ENCODE data around the gene ARHGAP27. TPM values are rescaled to one million over a fixed set of nuclear protein-coding genes. Genes with fewer than 3 reads are reported as not detected.

The ARHGAP27 gene
- total and polyA plus RNA-seq, 2 of the 13 experiments (the other 11 are each of a cell fraction or from before 2014, with no cell fraction given): 15.5 to 18.9 TPM

- peaks cover 14% of the 10 kb centered on the region for H3K4me1 ChIP-seq (ENCODE audit: insufficient read depth, low read length)
- H3K4me3 ChIP-seq (replicated peaks in 1 of 3; ENCODE audit: insufficient read depth in 1 of 3, low read depth in 2 of 3, low read length in 3 of 3): no peak overlapping the region
- 29% methylated on average over 4 of the region's 4 CpGs for WGBS (ENCODE audit: low lambda C conversion rate)
- no peaks in the 10 kb centered on the region for H3K36me3 ChIP-seq (replicated peaks in 1 of 2; ENCODE audit: control insufficient read depth in 1 of 2, insufficient read depth in 2 of 2, low read length in 2 of 2)
- intact Hi-C loops (cut with micrococcal nuclease; ENCODE audit: unreplicated experiment) (no loop called here), in situ Hi-C loops (cut with HindIII; ENCODE audit: extremely low pct_ligation_motif_present, low pct_unique_long_range_greater_than_20kb) (loop anchor here (5.0 kb wide), 1 partner anchor 109 kb away; no protein-coding TSS in a partner anchor)
- no peaks in the 10 kb centered on the region for H3K79me2 ChIP-seq (ENCODE audit: insufficient read depth, low read length)
- no peak for DNase-seq (ENCODE audit: low spot score)
- CTCF ChIA-PET (ENCODE audit: low intra/inter-chr PET ratio, low total read pairs): interaction anchor here (0.7 to 7.1 kb wide), 10 partner anchors 9 to 167 kb away, joined by 3 to 114 read pairs (median 6); no protein-coding TSS in a partner anchor
- H2AFZ ChIP-seq (ENCODE audit: low read length): no peak overlapping the region
- H3K9ac ChIP-seq (ENCODE audit: insufficient read depth, low read depth, low read length): no peak overlapping the region
- peak; percentile 21 for FAIRE-seq
- H3K27me3 ChIP-seq (ENCODE audit: control insufficient read depth in 1 of 2, insufficient read depth in 2 of 2, low read length in 2 of 2): peaks cover 0 to 40% of the 10 kb centered on the region in 2 experiments; a peak in 3 of 5 replicates
- ATAC-seq: no peak
- H3K27ac ChIP-seq (ENCODE audit: extremely low read length, insufficient read depth, low read length): no peak overlapping the region
- no TSS peak for BruUV-seq (replicated peaks)
- POLR2A ChIA-PET: interaction anchor here (2.6 kb wide), 1 partner anchor 109 kb away, joined by 7 read pairs; no protein-coding TSS in a partner anchor
- H4K20me1 ChIP-seq (ENCODE audit: insufficient read depth, low read length): no peaks in the 10 kb centered on the region
- TF ChIP-seq MAFF (IDR thresholded peaks at IDR 0.05; ENCODE audit: low read depth, low read length): no peak
- TF ChIP-seq NRL (CRISPR knock-in tag; IDR thresholded peaks at IDR 0.05; ENCODE audit: borderline replicate concordance): no peak
- no peak for TF ChIP-seq MTA1 (CRISPR knock-in tag; IDR thresholded peaks at IDR 0.05; ENCODE audit: borderline replicate concordance)
- TF ChIP-seq TARDBP (CRISPR knock-in tag; IDR thresholded peaks at IDR 0.05): no peak
- no peak for TF ChIP-seq IKZF4 (CRISPR knock-in tag; IDR thresholded peaks at IDR 0.05; ENCODE audit: borderline replicate concordance, low read depth, not compliant biosample characterization)
- TF ChIP-seq DNMT3B (CRISPR knock-in tag; conservative IDR thresholded peaks at IDR 0.05): no peak
- no peak overlapping the region for H3K4me2 ChIP-seq (ENCODE audit: low read depth, low read length)
- H3K9me3 ChIP-seq (ENCODE audit: low read length): no peaks in the 10 kb centered on the region
These were observed 46.5 kb downstream of the ARHGAP27 start for GRCh38 chr17:45386178-45386577.

GRCh38 chr17:45385331-45385997 is 47.2 kb downstream of the ARHGAP27 start:
- ATAC-seq: peak; percentile 93
- no peak overlapping the region for H3K27ac ChIP-seq (ENCODE audit: extremely low read length, insufficient read depth, low read length)
- CTCF ChIA-PET (ENCODE audit: low intra/inter-chr PET ratio, low total read pairs): interaction anchor here (0.7 to 7.1 kb wide), 11 partner anchors 10 to 166 kb away, joined by 3 to 114 read pairs (median 4); no protein-coding TSS in a partner anchor
- TF ChIP-seq ESRRA (CRISPR knock-in tag; IDR thresholded peaks at IDR 0.05; ENCODE audit: low read depth) (0 out of 2 replicates have a peak, but pooled peaks have one; percentile 44), MAFF (IDR thresholded peaks at IDR 0.05; ENCODE audit: low read depth, low read length) (peak; percentile 27; the same call in 1 of the 2 replicates), MBNL3 (CRISPR knock-in tag; conservative IDR thresholded peaks at IDR 0.05) (no peak), ZSCAN30 (CRISPR knock-in tag; IDR thresholded peaks at IDR 0.05) (no peak), RBM22 (optimal IDR thresholded peaks at IDR 0.05; ENCODE audit: low read length) (no peak)

More at GRCh38 chr17:45385331-45385997, 47.2 kb downstream of the ARHGAP27 start:
- no peak overlapping the region for H2AFZ ChIP-seq (ENCODE audit: low read length)
- no peak overlapping the region for H3K9ac ChIP-seq (ENCODE audit: insufficient read depth, low read depth, low read length)
- H3K36me3 ChIP-seq (replicated peaks in 1 of 2; ENCODE audit: control insufficient read depth in 1 of 2, insufficient read depth in 2 of 2, low read length in 2 of 2): no peaks in the 10 kb centered on the region
- BruUV-seq (replicated peaks): no TSS peak
- FAIRE-seq: peak; percentile 93
- peaks cover 0 to 45% of the 10 kb centered on the region in 2 experiments; a peak in 3 of 5 replicates for H3K27me3 ChIP-seq (ENCODE audit: control insufficient read depth in 1 of 2, insufficient read depth in 2 of 2, low read length in 2 of 2)
- WGBS (ENCODE audit: low lambda C conversion rate): 4% methylated on average over 13 of the region's 13 CpGs
- intact Hi-C loops (cut with micrococcal nuclease; ENCODE audit: unreplicated experiment) (loop anchor here (1.0 to 2.0 kb wide), 6 partner anchors 73 to 166 kb away; no protein-coding TSS in a partner anchor), in situ Hi-C loops (cut with HindIII; ENCODE audit: extremely low pct_ligation_motif_present, low pct_unique_long_range_greater_than_20kb) (loop anchor here (5.0 kb wide), 1 partner anchor 108 kb away; no protein-coding TSS in a partner anchor)
- H3K4me3 ChIP-seq (replicated peaks in 1 of 3; ENCODE audit: insufficient read depth in 1 of 3, low read depth in 2 of 3, low read length in 3 of 3): peak overlapping the region in 1 of 3 experiments; percentile 13; a peak in 1 of 6 replicates
- H3K9me3 ChIP-seq (ENCODE audit: low read length): no peaks in the 10 kb centered on the region
- peaks cover 14% of the 10 kb centered on the region for H3K4me1 ChIP-seq (ENCODE audit: insufficient read depth, low read length)
- no peaks in the 10 kb centered on the region for H4K20me1 ChIP-seq (ENCODE audit: insufficient read depth, low read length)
- DNase-seq (ENCODE audit: low spot score): peak; percentile 73
- H3K79me2 ChIP-seq (ENCODE audit: insufficient read depth, low read length): no peaks in the 10 kb centered on the region
- POLR2A ChIA-PET: interaction anchor here (0.9 to 2.6 kb wide), 2 partner anchors 13 to 108 kb away, joined by 3 to 7 read pairs; no protein-coding TSS in a partner anchor
- peak overlapping the region; percentile 37; the same call in 1 of the 2 replicates for H3K4me2 ChIP-seq (ENCODE audit: low read depth, low read length)

Measured in HepG2 (cell line).